ENCODE measurements around the gene KCTD3. TPM values are rescaled to one million over a fixed set of nuclear protein-coding genes. Genes with fewer than 3 reads are reported as not detected.

KCTD3 gene
- total RNA-seq, 1 experiment from 2014 or later: 46.7 TPM

- BruUV-seq (replicated peaks): no TSS peak
- Histone ChIP-seq H3K79me2 (ENCODE audit: insufficient read depth, low read length) (no peaks in the 10 kb centered on the region), H3K27ac (ENCODE audit: low read depth, low read length) (no peak overlapping the region), H3K4me2 (ENCODE audit: low read length) (no peak overlapping the region), H3K27me3 (ENCODE audit: insufficient read depth, low read length) (no peaks in the 10 kb centered on the region), H3K4me3 (replicated peaks in 1 of 2; ENCODE audit: low read depth in 1 of 2, low read length in 2 of 2) (no peak overlapping the region), H3K9me3 (ENCODE audit: control insufficient read depth in 1 of 2, insufficient read depth in 1 of 2, low read depth in 1 of 2, low read length in 2 of 2) (no peaks in the 10 kb centered on the region), H4K20me1 (ENCODE audit: insufficient read depth) (no peaks in the 10 kb centered on the region), H3K9me2 (ENCODE audit: insufficient read depth) (no peaks in the 10 kb centered on the region), H3K36me3 (ENCODE audit: control insufficient read depth in 1 of 2, insufficient read depth in 2 of 2, low read length in 2 of 2) (no peaks in the 10 kb centered on the region), H2AFZ (ENCODE audit: low read depth, low read length, poor library complexity, severe bottlenecking) (no peak overlapping the region), H3K9ac (ENCODE audit: low read length) (no peak overlapping the region), H3K4me1 (ENCODE audit: control insufficient read depth in 1 of 2, insufficient read depth in 2 of 2, low read length in 2 of 2) (no peaks in the 10 kb centered on the region)
- TF ChIP-seq ZNF274 (IDR thresholded peaks at IDR 0.05; ENCODE audit: low read depth, low read length): no peak
- TF ChIP-seq POLR2AphosphoS5 (IDR thresholded peaks at IDR 0.05; ENCODE audit: low read depth, low read length): no peak
- TF ChIP-seq ZFX (IDR thresholded peaks at IDR 0.05): no peak
- no peak for TF ChIP-seq CTCF (IDR thresholded peaks at IDR 0.05 in 2 of 3, conservative IDR thresholded peaks at IDR 0.05 in 1 of 3; ENCODE audit: borderline replicate concordance in 1 of 3, insufficient read depth in 1 of 3, low read depth in 2 of 3, low read length in 2 of 3)
- TF ChIP-seq CBX3 (IDR thresholded peaks at IDR 0.05; ENCODE audit: low read depth): no peak
- TF ChIP-seq EZH2phosphoT487 (IDR thresholded peaks at IDR 0.05; ENCODE audit: borderline replicate concordance): no peak
- no peak for TF ChIP-seq EZH2 (IDR thresholded peaks at IDR 0.05)
- TF ChIP-seq POLR2A (IDR thresholded peaks at IDR 0.05; ENCODE audit: borderline replicate concordance, extremely low read depth, insufficient read depth, insufficient read length): no peak
- no peak for TF ChIP-seq YY1 (IDR thresholded peaks at IDR 0.05; ENCODE audit: extremely low read depth, insufficient replicate concordance, low read depth, low read length)
- no peak for TF ChIP-seq SP1 (IDR thresholded peaks at IDR 0.05; ENCODE audit: low read depth)
- TF ChIP-seq REST (IDR thresholded peaks at IDR 0.05; ENCODE audit: low read depth): no peak
- no peak for TF ChIP-seq ELF1 (IDR thresholded peaks at IDR 0.05; ENCODE audit: borderline replicate concordance, low read depth)
- TF ChIP-seq JUND (IDR thresholded peaks at IDR 0.05): no peak
- TF ChIP-seq ZBTB33 (IDR thresholded peaks at IDR 0.05; ENCODE audit: extremely low read depth, insufficient replicate concordance, low read length): no peak
- ATAC-seq (no peak), DNase-seq (ENCODE audit: low read depth, low spot score) (no peak)
- ChIA-PET POLR2A (no interaction called here), RAD21 (ENCODE audit: low non-redundant PET in 1 of 2, low total read pairs in 2 of 2, uncharacterized antibody in 2 of 2, unreplicated experiment in 2 of 2) (no interaction called here), CTCF (no interaction called here)
- intact Hi-C loops (cut with micrococcal nuclease): no loop called here
These were observed 9.0 kb upstream of the KCTD3 start for GRCh38 chr1:215557992-215558626.
